GM12878 (cell line): Measurements from ENCODE around the gene KCNA5. TPM values are rescaled to one million over a fixed set of nuclear protein-coding genes. Genes with fewer than 3 reads are reported as not detected.

ENCODE experiments used
- ATAC-seq: fragments of 200-7000 bp; cut with Tn5 transposase; 3 replicates; pipeline ENCODE4 v1.9.1; 2020; ENCODE audit warnings: mild to moderate bottlenecking, moderate library complexity
- BruUV-seq: library from RNA; stranded (reverse); fragments of 400-500 nt; replicated peaks from 2 replicates; lab custom pipeline; 2021; lab: Mats Ljungman, UMichigan
- CTCF ChIA-PET: fragments of 300-600 bp; sonication (Branson Sonifier 250); formaldehyde crosslinking; extraction: SDS; loops from one replicate; lab custom pipeline; 2021; ENCODE audit warnings: inconsistent platforms; lab: Yijun Ruan, JAX
- POLR2A ChIA-PET: fragments of 350-600 bp; formaldehyde crosslinking; extraction: SDS; loops from one replicate; lab custom pipeline; 2021; ENCODE audit warnings: inconsistent platforms; lab: Charles Lee
- RAD21 ChIA-PET: fragments of 300-600 bp; sonication (Branson Sonifier 250); formaldehyde crosslinking; loops from one replicate; lab custom pipeline; 2023; ENCODE audit warnings: antibody characterized with exemption; ENCODE audit not compliant: unreplicated experiment; lab: Charles Lee
- SMC1A ChIA-PET: fragments of 300-600 bp; sonication (Branson Sonifier 250); formaldehyde crosslinking; loops from one replicate; lab custom pipeline; 2023; ENCODE audit not compliant: unreplicated experiment, uncharacterized antibody; lab: Charles Lee
- DNase-seq: peaks from one replicate; pipeline ENCODE4 v3.0.0-alpha.2; 2011; ENCODE audit warnings: low read depth, low spot score
- FAIRE-seq: peaks from 3 replicates; lab custom pipeline; 2011; peaks lifted over from hg19 to GRCh38; lab: Jason Lieb, UNC
- H2AFZ ChIP-seq: 2 replicates; pipeline ENCODE4 v1.6.0; 2011; ENCODE audit warnings: low read depth, low read length, control low read depth; ENCODE audit not compliant: control insufficient read depth
- H3K27ac ChIP-seq: 2 replicates; pipeline ENCODE4 v1.5.1; 2011; ENCODE audit warnings: control low read depth; ENCODE audit not compliant: control insufficient read depth, insufficient read depth
- H3K27me3 ChIP-seq, 2 experiments: replicated peaks in 1 of 2; 2 replicates each; pipeline versions ENCODE4 v1.6.0 to v1.6.1; 2011; ENCODE audit warnings: low read length in 1 of 2; ENCODE audit not compliant: control insufficient read depth in 2 of 2, insufficient read depth in 2 of 2
- H3K36me3 ChIP-seq, 2 experiments: 2 replicates each; pipeline ENCODE4 v1.5.1; 2011; ENCODE audit warnings: low read length in 1 of 2; ENCODE audit not compliant: control insufficient read depth in 2 of 2, insufficient read depth in 2 of 2
- H3K4me1 ChIP-seq: 2 replicates; pipeline ENCODE4 v1.6.1; 2011; ENCODE audit warnings: mild to moderate bottlenecking, low read length, moderate library complexity, mixed read lengths; ENCODE audit not compliant: control insufficient read depth, insufficient read depth
- H3K4me2 ChIP-seq: 2 replicates; pipeline ENCODE4 v1.6.0; 2011; ENCODE audit warnings: control low read depth; ENCODE audit not compliant: control insufficient read depth, insufficient read depth
- H3K4me3 ChIP-seq: fragments of 200-600 bp; sonication (generic); 2 replicates; pipeline ENCODE4 v1.5.1; 2016
- H3K79me2 ChIP-seq: 2 replicates; pipeline ENCODE4 v1.6.0; 2011; ENCODE audit warnings: low read length; ENCODE audit not compliant: control insufficient read depth, insufficient read depth
- H3K9ac ChIP-seq: 2 replicates; pipeline ENCODE4 v1.8.0; 2011; ENCODE audit warnings: low read length, control low read depth, mixed read lengths; ENCODE audit not compliant: control insufficient read depth, insufficient read depth
- H3K9me3 ChIP-seq: replicated peaks from 3 replicates; pipeline ENCODE4 v1.5.1; 2011; ENCODE audit warnings: mild to moderate bottlenecking, low read length; ENCODE audit not compliant: control insufficient read depth, insufficient read depth
- H4K20me1 ChIP-seq: 2 replicates; pipeline ENCODE4 v1.6.0; 2011; ENCODE audit not compliant: control insufficient read depth, insufficient read depth
- BHLHE40 ChIP-seq, 2 experiments: fragments of 450-650 bp in 1 of 2; IDR thresholded peaks; 2 replicates each; pipeline ENCODE4 v1.6.1; 2011 to 2017; ENCODE audit warnings: low read depth in 2 of 2, borderline replicate concordance in 1 of 2, improper control_type of control experiment in 1 of 2, low read length in 1 of 2, mild to moderate bottlenecking in 1 of 2
- BMI1 ChIP-seq: fragments of 450-650 bp; IDR thresholded peaks from 2 replicates; pipeline ENCODE4 v1.6.1; 2016; ENCODE audit warnings: mild to moderate bottlenecking, moderate library complexity, borderline replicate concordance
- CBX5 ChIP-seq: sonication (generic); IDR thresholded peaks from 2 replicates; pipeline ENCODE4 v1.6.1; 2016; ENCODE audit warnings: low read depth, moderate library complexity, mild to moderate bottlenecking, inconsistent platforms
- CHD2 ChIP-seq: IDR thresholded peaks from 2 replicates; pipeline ENCODE4 v1.6.1; 2011; ENCODE audit warnings: low read depth, low read length, improper control_type of control experiment, borderline replicate concordance
- CHD4 ChIP-seq: fragments of 200-600 bp; sonication (generic); IDR thresholded peaks from 2 replicates; pipeline ENCODE4 v1.6.1; 2016; ENCODE audit warnings: mild to moderate bottlenecking
- FOXM1 ChIP-seq: IDR thresholded peaks from 2 replicates; pipeline ENCODE4 v1.6.1; 2012; ENCODE audit warnings: low read depth, mild to moderate bottlenecking, inconsistent platforms, low read length, moderate library complexity
- JUNB ChIP-seq: IDR thresholded peaks from 2 replicates; pipeline ENCODE4 v1.6.1; 2016; ENCODE audit warnings: antibody characterized with exemption, mild to moderate bottlenecking
- KAT2A ChIP-seq: conservative IDR thresholded peaks from 2 replicates; pipeline ENCODE4 v1.6.1; 2011; ENCODE audit warnings: low read depth, low read length; ENCODE audit not compliant: control insufficient read depth
- MYC ChIP-seq: IDR thresholded peaks from 2 replicates; pipeline ENCODE4 v1.6.1; 2011; ENCODE audit warnings: mild to moderate bottlenecking, low read length, moderate library complexity, inconsistent platforms; ENCODE audit not compliant: insufficient read depth, insufficient replicate concordance, insufficient read length, severe bottlenecking
- NR2F1 ChIP-seq: fragments of 450-650 bp; conservative IDR thresholded peaks from 2 replicates; pipeline ENCODE4 v1.6.1; 2017; ENCODE audit warnings: mild to moderate bottlenecking
- POU2F2 ChIP-seq: IDR thresholded peaks from 3 replicates; pipeline ENCODE4 v1.6.1; 2011; ENCODE audit warnings: low read depth, mild to moderate bottlenecking, low read length, borderline replicate concordance
- WGBS: methylation state at CpG from one replicate; pipeline ENCODE4 v1.1.6; 2016; ENCODE audit warnings: low lambda C conversion rate; ENCODE audit not compliant: insufficient replicate concordance, insufficient coverage; ENCODE audit errors: missing lambda C conversion rate; 5-methylcytosine and 5-hydroxymethylcytosine counted together
- in situ Hi-C: fragments of 300-500 bp; cut with MboI; formaldehyde crosslinking; loops from 9 replicates; pipeline ENCODE4 v1.14.3; 2018; ENCODE audit warnings: mixed read lengths
- intact Hi-C: fragments of 100-400 bp; cut with micrococcal nuclease; formaldehyde crosslinking; loops from one replicate; pipeline ENCODE4 v1.14.2; 2022; ENCODE audit not compliant: unreplicated experiment
- polyA plus RNA-seq, 11 experiments: library from polyadenylated mRNA; depleted of rRNA in 4 of 11; unstranded in 6 of 11; stranded (reverse) in 5 of 11; fragments of >200 nt; fragmentation: Nextera tagmentation in 4 of 11; fragmentation: Illumina TruSeq in 1 of 11; extraction: Ambion mirVana in 4 of 11; extraction: Trizol in 1 of 11; gene quantifications; 1 replicate in 1 of 11; 2 replicates in 10 of 11; pipeline versions ENCODE4 v1.2.1 to v1.2.3, GENCODE V29; 2011 to 2016; ENCODE audit warnings: inconsistent platforms in 2 of 11, missing spikeins in 2 of 11, low read depth in 1 of 11
- total RNA-seq, 4 experiments: library from RNA; depleted of rRNA in 3 of 4; stranded (reverse); fragments of >200 nt in 3 of 4; fragmentation: Illumina TruSeq in 1 of 4; extraction: Trizol in 1 of 4; gene quantifications; 2 replicates each; pipeline versions ENCODE4 v1.2.1 to v1.2.3, GENCODE V29; 2013 to 2021

Gene KCNA5
- total and polyA plus RNA-seq, 10 of the 15 experiments (the other 5 are each of a cell fraction or from before 2014, with no cell fraction given): 0.11 to 0.56 (median 0.19) TPM; not detected in 4

DNA sequence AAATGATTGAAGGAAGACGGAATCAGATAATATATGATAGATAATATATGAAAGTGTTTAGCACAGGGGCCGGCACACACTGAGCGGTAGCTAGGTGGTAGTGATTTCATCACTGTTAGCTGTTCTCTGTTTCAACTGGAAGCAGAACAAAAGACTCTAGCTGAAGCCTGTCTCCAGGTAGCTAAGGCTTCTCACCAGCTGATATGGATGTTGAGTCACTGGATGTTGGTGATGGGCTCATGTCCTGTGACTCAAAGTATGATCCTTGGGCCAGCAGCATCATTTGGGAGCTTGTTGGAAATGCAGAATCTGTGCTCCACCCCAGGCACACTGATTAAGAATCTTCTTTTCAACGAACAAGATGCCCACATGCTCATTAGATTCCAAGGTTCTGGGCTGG is 21.7 kb upstream of the KCNA5 start:
- RAD21 ChIA-PET: interaction anchor here (1.1 to 1.7 kb wide), 2 partner anchors 62 to 72 kb away, joined by 3 to 9 read pairs; no protein-coding TSS in a partner anchor

More for the DNA sequence above, 21.7 kb upstream of the KCNA5 start:
- WGBS: 56% methylated on average over 4 of the region's 4 CpGs
- ChIA-PET POLR2A (interaction anchor here (0.9 kb wide), 1 partner anchor 62 kb away, joined by 3 read pairs; no protein-coding TSS in a partner anchor), SMC1A (interaction anchor here (0.7 to 2.3 kb wide), 5 partner anchors 9 to 165 kb away, joined by 3 to 16 read pairs (median 8); no protein-coding TSS in a partner anchor), CTCF (interaction anchor here (0.7 to 2.8 kb wide), 14 partner anchors 9 to 442 kb away, joined by 3 to 48 read pairs (median 3); no protein-coding TSS in a partner anchor)
- no peak for TF ChIP-seq KAT2A
- no peak for TF ChIP-seq CHD4
- no peak for TF ChIP-seq JUNB
- no peak for TF ChIP-seq BHLHE40 (IDR thresholded peaks at IDR 0.05; ENCODE audit: borderline replicate concordance in 1 of 2, low read depth in 2 of 2, low read length in 1 of 2)
- no peak for TF ChIP-seq NR2F1
- TF ChIP-seq MYC: no peak
- no peak for TF ChIP-seq CHD2
- TF ChIP-seq POU2F2: no peak
- no peak for TF ChIP-seq FOXM1
- TF ChIP-seq BMI1: no peak
- no peak for TF ChIP-seq CBX5
- ATAC-seq (no peak), DNase-seq (no peak), FAIRE-seq (no peak)
- Histone ChIP-seq H3K4me1 (no peaks in the 10 kb centered on the region), H2AFZ (no peak overlapping the region), H3K36me3 (no peaks in the 10 kb centered on the region), H3K4me3 (no peak overlapping the region), H4K20me1 (no peaks in the 10 kb centered on the region), H3K9ac (no peak overlapping the region), H3K4me2 (no peak overlapping the region), H3K27ac (no peak overlapping the region), H3K9me3 (no peaks in the 10 kb centered on the region), H3K27me3 (no peaks in the 10 kb centered on the region; a peak in 3 of 4 replicates), H3K79me2 (no peaks in the 10 kb centered on the region)
- intact Hi-C loops (loop anchor here (1.0 to 5.0 kb wide), 2 partner anchors 62 to 420 kb away; no protein-coding TSS in a partner anchor), in situ Hi-C loops (loop anchor here (5.0 kb wide), 1 partner anchor 65 kb away; no protein-coding TSS in a partner anchor)
- BruUV-seq: no TSS peak
